ENCODE results near the gene KIF13A.

DNA sequence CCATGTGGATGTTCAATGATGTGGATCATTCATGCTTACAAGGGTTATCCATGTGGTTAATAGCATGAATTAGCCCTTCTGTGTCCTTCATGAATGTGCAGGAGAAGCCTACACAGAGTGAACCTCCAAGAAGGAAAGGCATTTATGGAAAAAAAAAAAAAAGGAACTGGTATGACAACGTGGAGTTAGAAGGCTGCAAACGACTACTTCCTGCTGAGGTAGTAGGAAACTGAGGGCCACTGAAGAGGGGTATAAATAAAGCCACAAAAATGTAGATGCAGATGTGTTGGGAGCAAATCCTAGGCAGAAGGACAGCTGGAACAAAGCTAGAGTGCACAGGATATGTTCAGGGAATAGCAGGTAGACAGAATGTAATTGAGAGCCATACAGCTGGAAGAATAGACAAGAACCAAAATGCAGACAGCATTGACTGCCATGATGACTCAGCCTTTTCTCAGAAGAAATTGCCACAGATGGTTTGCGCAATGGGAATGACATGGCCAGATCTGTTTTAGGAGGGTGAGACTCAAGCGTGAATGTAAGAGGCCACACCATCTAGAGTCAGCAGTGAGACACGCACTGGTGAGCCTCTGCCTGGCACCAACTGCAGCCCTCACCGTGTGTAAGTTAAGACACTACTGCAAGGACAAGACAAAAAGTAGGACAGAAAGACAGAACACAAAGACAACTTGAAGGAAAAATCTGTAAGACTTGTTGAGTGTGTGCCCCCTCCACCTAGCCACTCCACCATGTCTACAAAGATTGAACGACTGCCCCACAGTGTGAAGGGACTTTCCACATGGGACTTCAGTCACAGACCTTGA, 79.8 kb downstream of the KIF13A start:
- no peak for TF ChIP-seq POLR2A (IDR thresholded peaks at IDR 0.05; ENCODE audit: low read depth, low read length)
- TF ChIP-seq, protein P1, sequence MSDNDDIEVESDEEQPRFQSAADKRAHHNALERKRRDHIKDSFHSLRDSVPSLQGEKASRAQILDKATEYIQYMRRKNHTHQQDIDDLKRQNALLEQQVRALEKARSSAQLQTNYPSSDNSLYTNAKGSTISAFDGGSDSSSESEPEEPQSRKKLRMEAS (IDR thresholded peaks at IDR 0.05; ENCODE audit: insufficient read depth, insufficient read length): no peak

Data from endothelial cell of umbilical vein (primary cell).